Large intestine (tissue), 3 donors: ENCODE results near the gene ASAP2. TPM values are rescaled to one million over a fixed set of nuclear protein-coding genes. Genes with fewer than 3 reads are reported as not detected.
A peak's percentile ranks its signal among the peaks of the same experiment; 100 is the strongest.

Experiments
- DNase-seq, 2 donors: peaks; one replicate each; pipeline versions ENCODE4 v3.0.0 to v3.0.0-alpha.2; 2013
- H3K27ac ChIP-seq: one replicate; pipeline ENCODE4 v1.5.1; 2013; ENCODE audit warnings: low read length
- H3K27me3 ChIP-seq: 2 replicates; pipeline ENCODE4 v1.6.1; 2013; ENCODE audit warnings: low read length; ENCODE audit not compliant: control insufficient read depth, insufficient read depth
- H3K36me3 ChIP-seq: 2 replicates; pipeline ENCODE4 v1.6.1; 2013; ENCODE audit warnings: low read length; ENCODE audit not compliant: control insufficient read depth, insufficient read depth
- H3K4me1 ChIP-seq: one replicate; pipeline ENCODE4 v1.6.1; 2013; ENCODE audit warnings: low read length; ENCODE audit not compliant: control insufficient read depth, insufficient read depth
- H3K4me3 ChIP-seq: one replicate; pipeline ENCODE4 v1.5.1; 2013; ENCODE audit warnings: low read length
- H3K9me3 ChIP-seq: one replicate; pipeline ENCODE4 v1.6.1; 2013; ENCODE audit warnings: mild to moderate bottlenecking, low read depth, low read length, moderate library complexity; ENCODE audit not compliant: control insufficient read depth
- WGBS: methylation state at CpG from one replicate; pipeline ENCODE4 v1.1.5; 2013; ENCODE audit warnings: low lambda C conversion rate; ENCODE audit not compliant: insufficient coverage; 5-methylcytosine and 5-hydroxymethylcytosine counted together
- polyA plus RNA-seq: library from polyadenylated mRNA; unstranded; fragments of 120-200 nt; gene quantifications from one replicate; pipeline ENCODE4 v1.2.1, GENCODE V29; 2013

The ASAP2 gene
- polyA plus RNA-seq, 1 donor: 20.0 TPM

- WGBS: no CpG with 5 or more reads among the region's 16 CpGs
- DNase-seq: no peak
- no peak overlapping the region for H3K27ac ChIP-seq
- H3K4me1 ChIP-seq: peaks cover 39% of the 10 kb centered on the region
- no peak overlapping the region for H3K4me3 ChIP-seq
- no peaks in the 10 kb centered on the region for H3K27me3 ChIP-seq
- no peaks in the 10 kb centered on the region for H3K36me3 ChIP-seq
- no peaks in the 10 kb centered on the region for H3K9me3 ChIP-seq
These were observed 44.8 kb downstream of the ASAP2 start for GRCh38 chr2:9251154-9252001.

GRCh38 chr2:9252002-9252357, 45.4 kb downstream of the ASAP2 start:
- Histone ChIP-seq H3K27me3 (no peaks in the 10 kb centered on the region), H3K36me3 (no peaks in the 10 kb centered on the region), H3K4me1 (peaks cover 39% of the 10 kb centered on the region), H3K4me3 (no peak overlapping the region), H3K27ac (no peak overlapping the region), H3K9me3 (no peaks in the 10 kb centered on the region)
- no CpG with 5 or more reads among the region's 5 CpGs for WGBS
- no peak for DNase-seq

- Histone ChIP-seq H3K9me3 (no peaks in the 10 kb centered on the region), H3K4me1 (peaks cover 24% of the 10 kb centered on the region), H3K27ac (no peak overlapping the region), H3K27me3 (no peaks in the 10 kb centered on the region), H3K36me3 (no peaks in the 10 kb centered on the region), H3K4me3 (no peak overlapping the region)
- DNase-seq: no peak
- WGBS: no CpG with 5 or more reads among the region's 4 CpGs
These were observed 48.8 kb downstream of the ASAP2 start for GRCh38 chr2:9255416-9255815.

GRCh38 chr2:9256147-9256546, 49.5 kb downstream of the ASAP2 start:
- H3K4me3 ChIP-seq: no peak overlapping the region
- WGBS: 90% methylated on average over 2 of the region's 4 CpGs
- DNase-seq: no peak

GRCh38 chr2:9256570-9257043, 50.0 kb downstream of the ASAP2 start:
- Histone ChIP-seq H3K27ac (no peak overlapping the region), H3K27me3 (no peaks in the 10 kb centered on the region), H3K4me1 (peaks cover 23% of the 10 kb centered on the region), H3K36me3 (no peaks in the 10 kb centered on the region), H3K4me3 (no peak overlapping the region), H3K9me3 (no peaks in the 10 kb centered on the region)
- WGBS: no CpG with 5 or more reads among the region's 2 CpGs
- DNase-seq: no peak

More at GRCh38 chr2:9256147-9256546, 49.5 kb downstream of the ASAP2 start:
- H3K27me3 ChIP-seq: no peaks in the 10 kb centered on the region
- no peak overlapping the region for H3K27ac ChIP-seq
- no peaks in the 10 kb centered on the region for H3K36me3 ChIP-seq
- no peaks in the 10 kb centered on the region for H3K9me3 ChIP-seq
- H3K4me1 ChIP-seq: peaks cover 24% of the 10 kb centered on the region

DNA sequence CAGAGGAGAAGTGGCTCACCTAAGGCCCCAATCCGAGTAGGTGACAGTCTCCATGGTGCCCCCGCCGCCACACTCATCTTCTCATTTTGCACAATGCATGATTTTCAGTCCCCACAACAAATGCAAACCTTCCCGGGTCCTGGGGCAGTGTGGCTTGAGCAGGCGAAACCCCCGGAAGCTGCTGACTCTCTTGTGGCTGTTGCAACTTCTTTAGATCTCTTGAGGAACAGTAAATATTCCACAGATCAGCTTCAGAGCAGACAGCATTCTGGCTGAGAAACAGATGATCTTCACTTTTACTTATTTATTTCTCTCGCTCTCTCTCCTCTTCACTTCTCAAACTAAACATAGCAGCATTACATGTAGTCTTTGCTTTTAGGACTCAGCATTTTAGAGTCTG, 51.9 kb downstream of the ASAP2 start:
- Histone ChIP-seq H3K27ac (no peak overlapping the region), H3K36me3 (no peaks in the 10 kb centered on the region), H3K4me3 (no peak overlapping the region), H3K9me3 (no peaks in the 10 kb centered on the region), H3K27me3 (no peaks in the 10 kb centered on the region), H3K4me1 (peaks cover 26% of the 10 kb centered on the region)
- no peak for DNase-seq
- WGBS: 67% methylated on average over 1 of the region's 7 CpGs

- Histone ChIP-seq H3K9me3 (no peaks in the 10 kb centered on the region), H3K4me3 (no peak overlapping the region), H3K27ac (no peak overlapping the region), H3K27me3 (no peaks in the 10 kb centered on the region), H3K4me1 (peaks cover 26% of the 10 kb centered on the region), H3K36me3 (no peaks in the 10 kb centered on the region)
- no peak for DNase-seq
- WGBS: 90% methylated on average over 2 of the region's 12 CpGs
These were observed 52.4 kb downstream of the ASAP2 start for GRCh38 chr2:9258953-9259399.

- Histone ChIP-seq H3K36me3 (no peaks in the 10 kb centered on the region), H3K9me3 (no peaks in the 10 kb centered on the region), H3K27ac (no peak overlapping the region), H3K4me3 (no peak overlapping the region), H3K27me3 (no peaks in the 10 kb centered on the region), H3K4me1 (peaks cover 26% of the 10 kb centered on the region)
- WGBS: no CpG with 5 or more reads among the region's 6 CpGs
- no peak for DNase-seq
These were observed 53.9 kb downstream of the ASAP2 start for GRCh38 chr2:9260464-9260918.

- Histone ChIP-seq H3K36me3 (no peaks in the 10 kb centered on the region), H3K4me3 (no peak overlapping the region), H3K9me3 (no peaks in the 10 kb centered on the region), H3K27me3 (no peaks in the 10 kb centered on the region), H3K27ac (no peak overlapping the region), H3K4me1 (peaks cover 26% of the 10 kb centered on the region)
- WGBS: no CpG with 5 or more reads among the region's 6 CpGs
- DNase-seq: peak; percentile 45 to 81
These were observed 54.7 kb downstream of the ASAP2 start for GRCh38 chr2:9261231-9261883.

DNA sequence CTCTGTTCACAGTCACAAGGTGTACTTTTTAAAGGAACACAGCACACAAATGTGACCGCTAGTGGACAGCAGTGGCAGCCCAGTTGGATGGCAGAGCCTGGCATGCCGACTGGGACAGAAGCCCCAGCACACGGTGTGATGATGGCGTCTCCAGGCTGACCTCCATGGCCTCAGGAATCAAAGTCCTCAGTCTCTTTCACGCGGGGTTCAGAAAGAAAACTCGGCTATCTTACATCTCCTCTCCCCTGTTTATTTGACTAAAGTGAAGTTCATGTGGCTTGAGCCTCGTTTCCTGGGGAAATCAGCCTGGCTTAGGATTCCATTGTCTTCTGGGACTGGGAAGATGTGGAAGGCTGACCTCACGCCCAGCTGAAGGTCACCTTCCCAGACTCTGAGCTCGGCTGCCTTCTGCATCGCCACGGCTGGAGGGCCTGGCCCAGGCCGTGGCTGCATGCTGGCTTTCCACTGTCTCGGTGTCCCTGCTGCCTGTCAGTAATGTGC, 56.1 kb downstream of the ASAP2 start:
- H3K27ac ChIP-seq: no peak overlapping the region
- no peak for DNase-seq
- no peaks in the 10 kb centered on the region for H3K36me3 ChIP-seq
- H3K9me3 ChIP-seq: no peaks in the 10 kb centered on the region
- H3K4me3 ChIP-seq: no peak overlapping the region
- no peaks in the 10 kb centered on the region for H3K27me3 ChIP-seq
- peaks cover 26% of the 10 kb centered on the region for H3K4me1 ChIP-seq
- WGBS: no CpG with 5 or more reads among the region's 14 CpGs
